Testis (tissue), 3 donors: ENCODE results near the gene SRPX2. TPM values are rescaled to one million over a fixed set of nuclear protein-coding genes. Genes with fewer than 3 reads are reported as not detected.

Experiments
- DNase-seq: peaks from one replicate; pipeline ENCODE4 v3.0.0-alpha.2; 2019
- H3K27ac ChIP-seq, 2 donors: fragments of 200-600 bp; sonication (generic); one replicate each; pipeline ENCODE4 v1.5.1; 2019
- H3K27me3 ChIP-seq: fragments of 200-600 bp; sonication (generic); one replicate; pipeline ENCODE4 v1.5.1; 2019
- H3K36me3 ChIP-seq: fragments of 200-600 bp; sonication (generic); one replicate; pipeline ENCODE4 v1.5.1; 2017; ENCODE audit warnings: low read depth; ENCODE audit errors: missing control alignments
- H3K4me1 ChIP-seq: fragments of 200-600 bp; sonication (generic); one replicate; pipeline ENCODE4 v1.5.1; 2019
- H3K4me3 ChIP-seq, 2 donors: fragments of 200-600 bp; sonication (generic); one replicate each; pipeline ENCODE4 v1.5.1; 2017 to 2019
- H3K9me3 ChIP-seq: fragments of 200-600 bp; sonication (generic); one replicate; pipeline ENCODE4 v1.5.1; 2017
- POLR2A ChIP-seq: fragments of 450-650 bp; IDR thresholded peaks from one replicate; pipeline ENCODE4 v1.6.1; 2017; ENCODE audit warnings: antibody characterized with exemption, mild to moderate bottlenecking, moderate library complexity
- WGBS, 2 donors: methylation state at CpG; one replicate each; pipeline ENCODE4 v1.1.5; 2018; 5-methylcytosine and 5-hydroxymethylcytosine counted together
- intact Hi-C: fragments of 100-400 bp; cut with DNase I; formaldehyde crosslinking; loops from one replicate; pipeline ENCODE4 v1.15.1; 2023; ENCODE audit warnings: low total_unique reads
- polyA plus RNA-seq: library from polyadenylated mRNA; stranded (reverse); fragments of 350-450 nt; fragmentation: Illumina TruSeq; extraction: RNeasy Lipid Tissue Mini Kit (QIAGEN cat#74804); gene quantifications from one replicate; pipeline ENCODE4 v1.2.3, GENCODE V29; 2014; ENCODE audit warnings: low read depth, low replicate concordance; ENCODE audit not compliant: insufficient read depth
- total RNA-seq, 2 donors: library from RNA; depleted of rRNA; stranded (reverse); fragments of >200 nt; gene quantifications; one replicate each; pipeline ENCODE4 v1.2.3, GENCODE V29; 2016
- TF ChIP-seq, protein P1 (sequence below), 3 experiments: fragments of 450-650 bp in 2 of 3; fragments of 200-600 bp in 1 of 3; sonication (generic) in 1 of 3; IDR thresholded peaks; one replicate each; pipeline ENCODE4 v1.5.1; 2016 to 2019; ENCODE audit warnings: antibody characterized with exemption in 3 of 3, mild to moderate bottlenecking in 2 of 3, moderate library complexity in 1 of 3

Gene SRPX2
- total and polyA plus RNA-seq, 3 donors from 2014 or later = 1.4 to 8.3 (median 5.0) TPM

DNA sequence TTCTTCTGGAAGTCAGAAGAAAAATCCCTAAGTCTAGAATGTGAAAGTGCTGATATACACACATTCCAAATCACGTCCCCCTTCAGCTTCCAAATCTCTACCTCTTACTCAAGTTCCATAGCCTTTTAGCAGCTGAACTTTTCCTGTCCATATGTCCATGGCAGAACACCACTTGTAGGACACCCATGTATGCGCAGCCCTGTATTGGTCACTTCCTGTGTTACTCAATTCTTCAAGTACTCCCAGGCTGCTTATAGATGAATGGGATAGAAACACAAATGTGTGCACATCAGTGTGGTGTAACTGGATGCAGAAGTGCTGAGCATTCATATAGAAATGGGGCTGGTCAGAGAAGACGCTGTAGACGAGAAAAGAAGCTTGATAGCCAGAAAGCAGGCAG lies 18.8 kb downstream of the SRPX2 start:
- Histone ChIP-seq H3K27me3 (no peaks in the 10 kb centered on the region), H3K9me3 (no peaks in the 10 kb centered on the region), H3K27ac (no peak overlapping the region), H3K4me3 (no peak overlapping the region), H3K36me3 (no peaks in the 10 kb centered on the region), H3K4me1 (no peaks in the 10 kb centered on the region)
- WGBS, 2 donors = 80 to 90% methylated on average over 3 to 4 of the region's 4 CpGs
- intact Hi-C loops = no loop called here
- TF ChIP-seq, protein P1, sequence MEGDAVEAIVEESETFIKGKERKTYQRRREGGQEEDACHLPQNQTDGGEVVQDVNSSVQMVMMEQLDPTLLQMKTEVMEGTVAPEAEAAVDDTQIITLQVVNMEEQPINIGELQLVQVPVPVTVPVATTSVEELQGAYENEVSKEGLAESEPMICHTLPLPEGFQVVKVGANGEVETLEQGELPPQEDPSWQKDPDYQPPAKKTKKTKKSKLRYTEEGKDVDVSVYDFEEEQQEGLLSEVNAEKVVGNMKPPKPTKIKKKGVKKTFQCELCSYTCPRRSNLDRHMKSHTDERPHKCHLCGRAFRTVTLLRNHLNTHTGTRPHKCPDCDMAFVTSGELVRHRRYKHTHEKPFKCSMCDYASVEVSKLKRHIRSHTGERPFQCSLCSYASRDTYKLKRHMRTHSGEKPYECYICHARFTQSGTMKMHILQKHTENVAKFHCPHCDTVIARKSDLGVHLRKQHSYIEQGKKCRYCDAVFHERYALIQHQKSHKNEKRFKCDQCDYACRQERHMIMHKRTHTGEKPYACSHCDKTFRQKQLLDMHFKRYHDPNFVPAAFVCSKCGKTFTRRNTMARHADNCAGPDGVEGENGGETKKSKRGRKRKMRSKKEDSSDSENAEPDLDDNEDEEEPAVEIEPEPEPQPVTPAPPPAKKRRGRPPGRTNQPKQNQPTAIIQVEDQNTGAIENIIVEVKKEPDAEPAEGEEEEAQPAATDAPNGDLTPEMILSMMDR (IDR thresholded peaks at IDR 0.05) = no peak
- TF ChIP-seq POLR2A = no peak
- no peak for DNase-seq

DNA sequence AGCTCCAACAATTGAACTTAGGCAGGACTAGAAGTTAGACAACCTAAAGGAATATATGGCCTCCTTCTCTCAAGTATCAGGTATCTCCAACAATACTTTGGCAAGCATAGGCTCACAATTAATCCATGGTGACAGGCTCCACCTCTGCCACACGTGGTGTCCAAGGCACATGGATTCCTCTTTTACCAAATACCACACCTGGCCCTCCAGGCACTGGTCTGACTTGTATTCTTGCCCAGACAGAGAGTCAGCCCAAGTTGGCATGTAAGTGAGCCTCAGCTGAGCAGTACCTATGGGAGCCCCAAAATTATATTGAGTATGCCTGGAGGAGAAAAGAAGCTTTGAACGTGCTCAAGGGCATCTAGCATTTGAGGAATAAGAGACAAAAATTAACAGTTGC lies 19.6 kb downstream of the SRPX2 start:
- intact Hi-C loops = no loop called here

DNA sequence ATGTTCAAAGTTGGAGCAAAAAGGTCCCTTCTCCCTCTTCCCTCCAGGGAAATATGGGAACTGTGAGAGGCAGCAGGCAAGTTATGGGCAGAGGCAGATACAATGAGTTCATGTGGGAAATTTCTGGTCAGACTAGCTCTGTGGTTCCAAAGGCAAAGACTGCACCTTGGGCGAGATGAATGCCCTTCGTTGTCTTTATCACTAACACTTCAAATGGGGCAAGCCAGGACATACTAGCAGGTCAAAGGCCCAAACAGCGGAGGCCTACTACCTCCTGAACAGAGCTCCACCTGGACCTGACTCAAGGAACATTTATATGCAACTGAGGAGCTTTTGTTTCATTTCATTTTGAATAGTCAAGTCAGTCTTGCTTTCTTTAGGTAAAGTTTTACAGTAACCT lies 29.0 kb downstream of the SRPX2 start:
- Histone ChIP-seq H3K9me3 (no peaks in the 10 kb centered on the region), H3K27ac (no peak overlapping the region), H3K4me3 (no peak overlapping the region), H3K4me1 (no peaks in the 10 kb centered on the region), H3K36me3 (no peaks in the 10 kb centered on the region), H3K27me3 (no peaks in the 10 kb centered on the region)
- no peak for TF ChIP-seq POLR2A
- TF ChIP-seq, protein P1 (IDR thresholded peaks at IDR 0.05) = no peak
- WGBS, 2 donors = 79 to 81% methylated on average over 2 to 3 of the region's 3 CpGs
- no peak for DNase-seq
- intact Hi-C loops = no loop called here

More for the DNA sequence above, 19.6 kb downstream of the SRPX2 start:
- TF ChIP-seq POLR2A = no peak
- TF ChIP-seq, protein P1 (IDR thresholded peaks at IDR 0.05) = no peak
- DNase-seq = no peak
- Histone ChIP-seq H3K27me3 (no peaks in the 10 kb centered on the region), H3K9me3 (no peaks in the 10 kb centered on the region), H3K36me3 (no peaks in the 10 kb centered on the region), H3K4me1 (no peaks in the 10 kb centered on the region), H3K4me3 (no peak overlapping the region), H3K27ac (no peak overlapping the region)
- 70 to 75% methylated on average over 1 to 2 of the region's 2 CpGs for WGBS, 2 donors

DNA sequence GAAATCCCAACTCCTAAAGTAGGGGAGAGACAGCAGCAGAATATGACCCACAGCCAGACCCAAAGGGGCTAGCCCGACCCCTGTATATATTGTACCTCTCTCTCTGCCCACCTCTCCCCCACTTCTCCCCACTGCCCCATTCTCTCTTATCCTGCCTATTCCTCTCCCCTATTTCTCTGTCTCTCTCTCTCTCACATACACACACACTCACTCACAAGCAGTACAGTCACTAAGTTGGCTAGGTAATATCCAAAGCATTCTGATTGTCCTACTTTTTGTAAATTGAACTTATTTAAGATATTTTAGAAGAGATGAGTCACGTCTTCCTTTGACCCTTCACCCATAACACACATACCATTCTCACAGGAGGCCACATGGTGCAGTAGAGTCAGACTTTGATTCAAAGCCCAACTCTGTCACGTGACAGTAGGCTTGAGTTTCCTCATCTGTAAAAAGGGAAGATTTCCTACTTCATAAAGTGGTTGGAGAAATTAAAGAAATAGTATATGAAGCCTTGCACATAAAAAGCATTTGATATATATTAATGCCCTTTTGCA lies 29.5 kb downstream of the SRPX2 start:
- 44 to 88% methylated on average over 3 of the region's 3 CpGs for WGBS, 2 donors
- H3K36me3 ChIP-seq = no peaks in the 10 kb centered on the region
- no peaks in the 10 kb centered on the region for H3K27me3 ChIP-seq
- intact Hi-C loops = no loop called here
- H3K4me1 ChIP-seq = no peaks in the 10 kb centered on the region
- no peaks in the 10 kb centered on the region for H3K9me3 ChIP-seq
- no peak overlapping the region for H3K4me3 ChIP-seq
- no peak overlapping the region for H3K27ac ChIP-seq
- TF ChIP-seq POLR2A = no peak
- TF ChIP-seq, protein P1 (IDR thresholded peaks at IDR 0.05) = no peak
- DNase-seq = no peak

GRCh38 chrX:100674705-100675104 lies 30.7 kb downstream of the SRPX2 start:
- Histone ChIP-seq H3K27me3 (no peaks in the 10 kb centered on the region), H3K27ac (no peak overlapping the region), H3K4me1 (no peaks in the 10 kb centered on the region), H3K9me3 (no peaks in the 10 kb centered on the region), H3K4me3 (no peak overlapping the region), H3K36me3 (no peaks in the 10 kb centered on the region)
- intact Hi-C loops = no loop called here
- WGBS, 2 donors = 50 to 51% methylated on average over 2 of the region's 2 CpGs
- TF ChIP-seq POLR2A = no peak
- TF ChIP-seq, protein P1 (IDR thresholded peaks at IDR 0.05) = no peak
- DNase-seq = no peak
